Activated CD4-positive, alpha-beta T cell treated with anti-CD3 and anti-CD28 coated beads, Interleukin-2, amount 50 U/mL, for 48 hours (primary cell): ENCODE results near the gene BCKDHA.

Experiments
- DNase-seq, 2 experiments: peaks; one replicate each; pipeline ENCODE4 v3.0.0-alpha.2; 2020

The BCKDHA gene

DNA sequence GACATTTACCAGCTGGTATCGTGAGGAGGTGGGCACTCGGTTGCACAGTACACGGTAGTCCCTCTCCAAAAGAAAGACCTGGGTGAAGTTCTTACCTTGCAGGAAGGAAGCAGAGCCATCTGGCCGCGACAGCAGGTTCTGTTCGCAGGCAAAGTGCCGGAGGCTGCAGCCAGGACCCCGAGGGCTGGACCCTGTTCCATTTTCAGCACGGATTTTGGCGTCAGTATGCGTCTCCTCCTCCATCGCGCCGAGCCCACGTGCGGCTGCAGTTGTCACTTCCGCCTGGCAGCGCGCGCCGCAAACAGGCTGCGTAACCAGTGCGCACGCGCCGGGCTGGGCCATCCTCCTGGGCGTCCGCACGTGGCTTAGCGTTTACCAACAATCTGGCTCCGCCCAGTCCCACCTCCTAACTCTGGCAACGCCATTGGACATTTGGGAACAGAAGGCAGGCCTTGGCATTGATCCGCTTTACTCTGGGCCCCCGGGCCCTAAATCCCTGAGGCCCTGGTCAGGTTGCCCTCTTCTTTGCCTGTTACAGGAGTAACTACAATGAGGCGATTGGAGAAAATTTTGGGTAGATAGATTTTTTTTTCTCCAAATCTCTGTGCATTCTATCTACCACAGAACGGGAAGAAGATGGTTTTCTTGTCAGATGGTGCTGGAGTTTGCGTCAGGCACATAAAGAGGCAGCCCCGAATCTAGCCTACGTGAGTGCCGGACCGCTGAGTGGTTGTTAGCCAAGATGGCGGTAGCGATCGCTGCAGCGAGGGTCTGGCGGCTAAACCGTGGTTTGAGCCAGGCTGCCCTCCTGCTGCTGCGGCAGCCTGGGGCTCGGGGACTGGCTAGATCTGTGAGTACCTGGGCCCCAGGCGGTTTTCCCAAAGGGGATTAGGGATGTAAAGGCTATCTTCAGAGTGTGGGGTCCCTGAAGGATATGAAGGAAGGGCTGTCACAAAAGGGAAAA, at the start of gene BCKDHA, which contains the start of gene EXOSC5:
BCKDHA (plus strand) TSS at position 733 of the 964 bp plus-strand sequence; CDS start at position 743, 10 bp downstream.
EXOSC5 (minus strand) TSS at position 274 of the 964 bp plus-strand sequence; CDS start at position 243, 31 bp downstream.
- peak; percentile 99 for DNase-seq

DNA sequence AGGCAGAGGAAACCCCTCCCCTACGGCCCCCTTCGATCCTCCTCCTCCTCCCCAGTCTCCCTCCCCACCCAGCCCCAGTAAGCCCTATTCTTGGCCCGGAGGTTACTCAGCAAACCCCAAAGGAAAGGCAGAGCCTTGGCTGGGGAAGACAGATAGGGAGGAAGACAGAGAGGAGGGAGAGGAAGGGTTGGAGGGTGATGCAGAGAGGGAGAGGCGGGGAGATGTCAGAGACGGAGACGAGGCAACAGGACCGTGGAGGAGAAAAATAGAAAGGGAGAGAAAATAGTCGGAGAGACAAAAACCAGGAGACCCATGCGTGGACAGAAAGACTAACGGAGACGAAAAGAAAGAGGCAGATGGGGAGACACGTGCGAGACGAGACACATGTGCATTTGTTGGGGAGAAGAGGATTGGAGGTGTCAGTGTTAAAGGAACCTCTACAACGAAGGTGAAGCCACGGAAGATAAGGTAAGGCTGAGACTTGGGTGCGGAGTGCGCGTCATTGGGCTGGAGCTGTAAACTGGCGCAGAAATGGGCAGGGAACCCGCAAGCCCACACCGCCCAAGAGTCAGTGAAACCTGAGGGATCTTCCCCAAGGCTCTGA, 46.8 kb upstream of the BCKDHA start:
- no peak for DNase-seq

DNA sequence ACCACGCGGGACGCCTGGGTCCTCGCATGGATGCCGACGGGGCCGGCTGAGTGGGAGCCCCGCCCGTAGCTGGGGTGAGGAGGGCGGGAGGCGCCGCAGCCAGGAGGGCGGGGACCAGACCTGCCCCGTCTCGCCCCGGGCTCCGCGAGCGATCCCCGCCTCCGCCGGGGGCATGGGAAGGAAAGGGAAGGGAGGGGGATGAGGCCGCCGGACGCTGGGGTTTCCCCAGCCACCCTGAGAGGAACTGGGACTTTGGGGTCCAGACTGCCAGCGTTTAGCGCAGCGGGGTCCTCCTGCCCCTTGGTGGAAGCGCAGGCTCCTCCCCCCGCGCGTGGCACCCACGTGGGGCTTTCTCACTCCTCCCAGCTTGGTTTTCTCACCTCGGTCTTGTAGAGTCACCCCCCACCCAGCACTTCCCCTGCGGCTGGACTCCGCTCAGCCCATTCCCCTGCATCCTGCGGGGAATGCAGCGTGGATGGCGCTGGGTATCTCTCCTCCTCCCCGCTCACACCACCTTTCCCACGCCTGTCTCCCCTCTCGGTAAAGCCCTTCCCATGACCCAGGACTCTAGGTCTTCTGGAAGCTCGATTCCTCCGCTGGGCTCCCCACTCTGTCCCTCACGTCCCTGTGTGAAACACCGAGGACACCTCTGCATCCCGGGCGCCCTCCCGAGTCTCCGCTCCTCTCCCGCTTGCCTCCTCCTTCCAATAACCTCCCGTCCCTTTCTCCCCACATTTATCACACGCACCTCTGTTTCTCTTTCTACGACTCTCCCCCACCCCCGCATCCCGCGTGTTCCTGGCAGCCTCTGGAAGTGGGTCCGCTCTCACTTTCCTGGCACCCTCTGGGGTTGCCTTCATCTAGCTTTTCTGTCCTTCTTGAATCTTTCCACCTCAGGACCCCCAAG, 46.0 kb upstream of the BCKDHA start:
- peak; percentile 80 to 83 for DNase-seq

DNA sequence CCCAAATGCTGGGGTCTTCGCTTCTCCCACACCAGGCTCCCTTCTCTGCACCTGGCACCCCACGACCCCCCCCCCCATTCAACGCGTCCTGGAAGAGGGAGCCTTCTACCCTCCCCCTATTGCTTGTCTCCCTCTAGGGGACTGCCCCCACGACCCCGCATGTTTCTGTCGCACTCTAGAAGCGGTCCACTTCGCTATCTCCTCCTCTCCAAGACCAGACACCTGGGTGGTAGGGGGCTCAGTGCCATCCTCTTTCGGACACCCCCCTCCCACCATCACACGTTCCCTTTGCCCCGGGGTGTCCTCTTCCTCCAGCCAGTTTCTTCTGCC, 45.4 kb upstream of the BCKDHA start:
- DNase-seq = no peak

DNA sequence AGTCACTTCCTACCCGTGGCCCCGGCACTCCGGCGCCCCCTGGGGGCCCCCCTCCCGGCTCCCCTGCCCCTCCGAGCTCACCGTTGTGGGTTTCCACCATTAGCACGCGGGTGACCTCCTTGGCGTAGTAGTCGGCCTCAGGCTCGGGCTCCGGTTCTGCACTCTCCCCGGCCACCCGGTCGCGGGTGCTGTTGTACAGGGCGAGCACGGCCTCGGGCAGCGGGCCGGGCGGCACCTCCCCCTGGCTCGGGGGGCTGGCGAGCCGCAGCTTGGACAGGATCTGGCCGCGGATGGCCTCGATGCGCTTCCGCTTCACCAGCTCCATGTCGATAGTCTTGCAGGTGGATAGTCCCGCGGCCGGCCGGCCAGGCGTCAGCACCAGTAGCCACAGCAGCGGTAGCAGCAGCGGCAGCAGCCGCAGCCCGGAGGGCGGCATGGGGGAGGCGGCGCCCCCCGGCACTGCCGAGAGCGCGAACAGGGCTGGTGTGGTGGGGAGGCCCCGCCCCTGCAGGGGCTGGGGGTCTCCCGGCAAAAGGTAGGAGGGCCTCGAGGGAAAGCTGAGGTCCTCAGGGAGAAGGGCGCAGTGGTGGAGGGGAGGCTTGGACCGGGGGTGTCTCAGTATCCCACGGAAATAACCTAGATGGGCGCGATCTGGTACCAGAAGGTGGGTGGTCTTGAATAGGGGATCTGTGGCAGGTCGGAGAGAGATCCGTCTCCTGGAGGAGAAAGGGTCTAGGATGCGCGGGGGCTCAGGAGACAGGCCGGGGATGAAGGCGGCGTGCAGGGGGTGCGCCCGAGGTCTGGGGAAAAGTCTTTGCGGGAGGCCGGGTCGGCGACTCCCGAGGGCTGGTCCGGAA, 44.8 kb upstream of the BCKDHA start:
- DNase-seq = peak; percentile 78 to 83

GRCh38 chr19:41353466-41354342, 43.9 kb upstream of the BCKDHA start, which contains the start of gene TGFB1:
Gene TGFB1, minus strand, starts transcription at chr19:41353922. Its CDS starts 878 bp downstream, at chr19:41353044.
- DNase-seq = peak; percentile 90 to 92

DNA sequence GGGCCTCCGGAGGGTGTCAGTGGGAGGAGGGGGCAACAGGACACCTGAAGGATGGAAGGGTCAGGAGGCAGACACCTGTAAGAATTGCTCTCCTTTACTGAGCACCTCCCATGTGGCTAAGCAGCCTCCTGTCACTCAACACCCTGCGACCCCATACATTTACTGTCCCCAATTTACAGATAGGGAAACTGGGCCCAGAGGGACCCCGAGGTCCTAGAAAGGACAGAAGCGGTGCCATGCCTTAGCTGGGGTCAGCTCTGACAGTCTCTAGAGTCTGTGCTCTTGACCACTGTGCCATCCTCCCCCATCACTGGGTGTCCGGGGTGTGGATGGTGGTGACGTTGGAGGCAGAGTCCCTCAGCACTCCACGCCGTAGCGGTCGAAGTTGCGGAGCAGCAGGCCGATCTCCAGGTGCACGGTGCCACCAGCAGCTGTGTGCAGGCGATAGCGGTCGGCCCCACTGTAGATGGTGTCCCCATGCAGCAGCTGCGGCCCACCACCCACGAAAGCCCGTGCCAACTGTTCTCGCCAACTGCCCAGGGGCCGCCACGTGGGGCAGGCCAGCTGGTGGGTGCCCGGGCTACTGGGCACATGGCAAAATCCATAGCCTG, 43.2 kb upstream of the BCKDHA start:
- DNase-seq = no peak

- no peak for DNase-seq
Measured at GRCh38 chr19:41355035-41355434, 42.6 kb upstream of the BCKDHA start.

DNA sequence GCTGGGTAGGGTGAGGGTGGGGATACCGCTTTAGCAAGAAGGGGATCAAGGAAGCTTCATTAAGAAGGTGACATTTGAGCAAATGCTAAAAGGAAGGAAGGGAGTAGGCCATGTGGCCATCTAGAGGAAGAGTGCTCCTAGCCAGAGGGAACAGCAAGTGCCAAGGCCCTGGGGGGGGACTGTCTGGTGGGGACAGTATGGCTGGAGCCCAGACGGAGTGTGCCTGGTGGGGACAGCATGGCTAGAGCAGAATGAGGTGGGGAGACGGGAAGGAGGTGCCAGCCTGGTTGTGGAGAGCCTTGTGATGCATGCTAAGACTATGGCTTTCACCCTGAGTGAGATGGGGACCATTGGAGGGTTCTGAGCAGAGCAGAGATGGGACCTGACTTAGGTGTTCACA, 41.8 kb upstream of the BCKDHA start:
- no peak for DNase-seq

DNA sequence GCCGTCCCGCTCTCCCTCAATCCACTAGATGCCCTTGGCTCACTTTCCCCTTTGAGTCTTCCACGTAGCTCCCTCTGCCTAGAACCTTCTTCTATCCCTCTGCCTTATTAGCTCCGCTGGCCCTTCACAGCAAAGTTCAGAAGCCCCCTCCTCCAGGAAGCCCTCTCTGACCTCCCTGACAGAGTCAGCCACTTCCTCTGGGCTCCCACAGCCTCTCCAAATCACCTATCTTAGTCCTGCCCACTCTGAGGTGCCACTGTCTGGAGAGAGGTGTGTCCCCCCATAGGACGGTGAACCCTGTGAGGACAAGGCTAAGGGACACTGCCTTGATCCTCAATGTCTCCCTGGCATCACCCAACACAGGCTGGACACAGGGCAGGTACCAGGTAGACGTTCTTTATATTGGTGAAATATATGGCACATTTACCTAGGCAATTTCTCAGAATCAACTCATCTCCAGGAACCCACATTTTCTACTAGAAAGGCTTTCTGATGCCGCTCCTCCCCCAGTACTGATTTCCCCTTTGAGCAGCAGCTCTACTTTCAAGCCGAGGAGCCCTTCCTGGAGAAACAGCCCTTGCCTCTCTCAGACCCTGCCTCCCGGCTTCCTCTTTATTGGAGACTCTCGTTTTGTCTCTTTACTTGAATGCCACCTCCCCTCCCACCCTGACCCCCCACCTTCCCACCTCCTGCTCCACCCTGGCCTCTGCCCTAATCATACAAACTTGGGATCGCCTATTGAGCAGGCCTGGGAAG, 40.5 kb upstream of the BCKDHA start:
- peak in 1 of 2 experiments; percentile 33 for DNase-seq

GRCh38 chr19:41357746-41358145, 39.9 kb upstream of the BCKDHA start:
- no peak for DNase-seq

DNA sequence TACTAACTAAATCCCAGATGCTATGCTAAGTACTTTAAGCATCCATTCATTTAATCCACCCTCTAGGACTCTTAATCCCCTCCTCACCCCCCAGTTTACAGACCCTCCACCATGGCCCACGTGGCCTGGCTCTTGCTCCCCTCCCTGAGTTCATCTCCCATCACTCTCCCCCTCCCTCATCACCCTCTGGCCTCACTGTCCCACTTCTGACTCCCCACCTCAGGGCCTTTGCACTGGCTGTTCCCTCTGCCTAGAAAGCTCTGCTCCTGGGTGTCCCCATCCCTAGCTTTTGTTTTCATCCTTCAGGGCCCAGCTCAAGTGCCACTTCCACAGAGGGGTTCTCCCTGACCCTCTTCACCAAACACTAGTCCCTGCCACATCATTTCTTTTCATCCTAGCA, 37.9 kb upstream of the BCKDHA start:
- no peak for DNase-seq

GRCh38 chr19:41362143-41362847, 35.3 kb upstream of the BCKDHA start:
- no peak for DNase-seq

- DNase-seq = no peak
Measured at GRCh38 chr19:41363371-41363752, 34.3 kb upstream of the BCKDHA start.

- peak; percentile 98 to 99 for DNase-seq
Measured at GRCh38 chr19:41363753-41364523, 33.7 kb upstream of the BCKDHA start, which contains the start of gene B9D2. Gene B9D2, minus strand, starts transcription at chr19:41364149. Its CDS starts 630 bp downstream, at chr19:41363519.

DNA sequence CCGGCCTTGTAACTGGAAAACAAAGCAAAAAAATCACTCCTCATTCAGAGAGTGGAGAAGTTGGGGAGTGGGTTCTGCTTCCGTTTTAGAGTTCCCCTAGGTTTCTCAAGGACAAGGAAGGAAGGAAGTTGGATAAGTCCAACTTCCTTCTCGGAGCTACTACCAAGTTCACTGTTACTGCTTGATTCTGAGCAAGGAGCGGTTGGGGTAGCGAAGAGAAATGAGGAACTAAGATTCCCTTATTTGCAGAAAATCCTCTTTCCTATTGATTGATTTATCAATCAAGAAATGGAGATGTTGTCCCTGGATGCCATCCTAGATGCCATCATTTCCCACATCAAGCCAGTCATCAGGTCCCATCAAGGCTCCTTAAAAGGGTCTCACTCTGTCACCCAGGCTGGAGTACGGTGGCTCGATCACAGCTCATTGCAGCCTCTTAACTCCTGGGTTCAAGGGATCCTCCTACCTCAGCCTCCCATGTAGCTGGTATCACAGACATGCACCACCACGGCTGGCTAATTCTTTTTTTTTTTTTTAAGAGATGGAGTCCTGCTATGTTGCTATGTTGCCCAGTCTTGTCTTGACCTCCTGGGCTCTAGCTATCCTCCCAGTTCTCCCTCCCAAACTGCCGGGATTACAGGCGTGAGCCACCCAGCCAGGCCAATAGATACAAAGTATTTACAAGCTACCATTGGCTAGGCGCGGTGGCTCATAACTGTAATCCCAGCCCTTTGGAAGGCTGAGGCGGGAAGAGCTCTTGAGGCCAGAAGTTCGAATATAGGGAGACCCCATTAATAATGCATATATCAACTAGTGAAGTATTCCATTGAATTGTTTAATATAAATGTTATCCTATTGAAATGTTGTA, 32.9 kb upstream of the BCKDHA start:
- no peak for DNase-seq

- no peak for DNase-seq
Measured at GRCh38 chr19:41366089-41366488, 31.5 kb upstream of the BCKDHA start.
